ENCODE data around the gene TELO2.

TELO2 gene

DNA sequence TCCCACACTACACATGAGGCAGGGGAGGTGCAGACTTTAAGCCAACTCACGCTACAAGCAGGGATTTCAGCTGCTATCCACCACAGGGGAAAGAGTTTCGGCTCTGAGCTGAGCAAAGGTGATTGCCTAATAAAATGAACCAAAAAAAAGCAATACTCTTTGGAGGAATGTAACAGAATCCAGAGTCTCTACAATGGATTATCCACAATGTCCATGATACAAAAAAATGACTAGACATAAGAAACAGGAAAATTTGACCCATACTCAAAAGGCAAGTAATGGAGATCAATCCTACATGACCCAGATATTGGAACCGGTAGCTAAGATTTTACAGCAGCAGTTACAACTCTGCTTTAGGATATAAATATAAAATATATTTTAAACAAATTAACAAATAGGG, 21.3 kb downstream of the TELO2 start:
- no peak for DNase-seq (ENCODE audit: low read depth in 2 of 3, low spot score in 2 of 3)

DNA sequence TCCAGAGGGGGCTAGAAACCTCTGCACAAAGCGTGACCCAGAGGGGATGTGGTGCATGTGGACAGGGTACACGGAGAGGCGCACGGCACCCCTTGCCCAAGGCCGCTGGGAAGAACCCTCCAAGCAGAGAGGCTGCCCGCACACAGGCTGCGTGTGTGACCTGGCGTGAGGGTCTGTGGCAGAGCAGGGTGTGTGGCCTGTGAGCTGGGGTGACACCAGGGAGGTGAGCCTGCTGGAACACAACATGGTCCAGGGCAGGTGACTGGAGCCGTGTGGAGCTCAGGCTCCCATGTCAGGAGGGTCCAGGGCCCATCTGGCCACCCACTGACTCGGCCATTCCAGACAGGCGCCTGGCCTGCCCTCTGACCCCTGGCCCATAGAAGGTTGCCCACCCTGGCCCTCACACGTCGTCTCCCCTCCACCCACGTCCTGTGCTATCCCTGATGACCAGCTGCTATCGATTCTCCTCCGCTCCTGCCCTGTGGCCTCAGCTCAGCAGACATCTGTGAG, 25.5 kb downstream of the TELO2 start:
- DNase-seq (ENCODE audit: low read depth in 2 of 3, low spot score in 2 of 3): no peak

DNA sequence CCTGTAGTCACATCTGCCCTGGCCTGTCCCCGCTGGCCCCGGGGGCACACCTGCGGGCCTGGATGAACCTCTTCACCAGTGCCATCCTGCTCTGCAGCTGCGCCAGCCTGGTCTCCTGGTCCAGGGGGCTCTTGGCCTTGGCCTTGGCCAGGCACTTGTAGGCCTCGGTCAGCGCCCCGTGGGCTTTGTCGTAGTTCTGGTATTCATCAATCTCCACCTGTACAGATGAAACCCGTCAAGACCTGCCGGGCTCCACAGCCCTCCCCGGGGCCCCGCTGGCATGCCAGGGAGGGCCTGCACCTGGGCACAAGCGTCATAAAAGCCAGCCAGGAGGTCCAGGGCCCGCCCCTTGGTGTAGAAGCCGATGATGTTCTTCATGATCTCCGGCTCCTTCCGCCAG, 26.7 kb downstream of the TELO2 start:
- no peak for DNase-seq (ENCODE audit: low read depth in 2 of 3, low spot score in 2 of 3)

DNA sequence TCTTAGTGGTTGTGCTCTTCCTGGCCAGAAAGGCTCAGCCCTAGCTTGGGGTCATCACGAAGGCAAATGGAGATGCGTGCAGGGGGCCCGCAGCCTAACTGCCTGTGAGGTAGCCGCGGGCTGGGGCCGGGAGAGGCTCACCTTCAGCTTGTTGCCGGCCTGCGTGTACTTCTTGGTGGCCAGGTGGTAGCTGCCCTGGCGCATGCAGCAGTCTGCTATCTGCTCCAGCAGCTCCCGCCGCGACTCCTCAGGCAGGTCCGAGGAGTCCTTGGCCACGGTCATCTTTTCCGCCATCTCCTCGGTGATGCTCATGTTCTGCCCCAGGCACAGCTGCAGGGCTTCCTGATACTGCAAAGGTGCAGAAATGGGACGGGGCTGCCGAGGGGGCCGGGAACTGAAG, 27.3 kb downstream of the TELO2 start:
- DNase-seq (ENCODE audit: low read depth in 2 of 3, low spot score in 2 of 3): no peak

DNA sequence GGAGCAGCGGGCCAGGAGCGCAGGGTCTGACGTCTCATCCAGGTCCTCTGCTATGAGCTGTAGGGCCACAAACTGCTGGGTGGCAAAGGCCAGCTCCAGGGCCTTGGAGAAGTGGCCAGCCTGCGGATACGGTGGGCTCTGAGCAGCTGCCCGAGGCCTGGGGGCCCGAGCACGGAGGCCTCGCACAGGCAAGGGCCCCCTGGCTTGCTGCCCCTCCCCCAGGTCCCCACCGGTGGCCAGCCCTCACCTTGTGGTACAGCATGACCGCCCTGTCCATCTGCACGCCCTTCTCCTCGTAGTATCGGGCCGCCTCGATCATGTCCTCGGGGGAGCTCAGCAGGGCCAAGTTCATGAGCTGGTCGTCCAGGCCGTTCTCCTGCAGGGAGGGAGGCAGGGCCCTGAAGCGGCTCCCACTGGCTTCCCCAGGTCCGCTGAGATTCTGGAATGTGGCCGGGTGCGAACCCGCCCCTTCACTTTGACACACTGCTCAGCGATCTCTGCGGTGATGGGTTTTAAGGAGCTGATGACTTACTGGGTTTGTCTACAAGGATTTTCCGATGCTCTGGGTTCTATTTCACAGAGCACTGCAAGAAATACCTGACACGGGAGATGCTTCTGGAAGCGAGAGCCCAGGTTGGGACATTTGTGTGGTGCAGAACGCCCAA, 30.6 kb downstream of the TELO2 start:
- DNase-seq (ENCODE audit: low read depth in 2 of 3, low spot score in 2 of 3): no peak

DNA sequence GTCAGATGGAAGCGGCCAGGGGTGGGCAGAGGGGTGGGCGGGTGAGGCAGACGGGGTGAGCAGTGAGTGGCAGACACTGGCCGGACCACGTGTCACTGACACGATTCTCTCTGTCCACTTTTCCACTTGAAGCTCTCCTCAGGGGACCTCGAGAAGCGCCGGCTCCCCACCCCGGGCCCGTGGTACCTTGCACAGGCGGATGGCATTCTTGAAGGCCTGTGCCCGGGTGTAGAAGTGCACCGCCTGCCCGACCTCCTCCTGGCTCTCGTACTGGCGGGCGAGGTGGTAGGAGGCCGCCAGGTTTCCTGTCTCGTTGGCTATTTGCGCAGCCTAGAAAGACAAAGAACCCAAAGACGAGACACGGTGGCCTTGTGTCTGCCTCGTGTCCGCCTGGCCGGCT, 31.2 kb downstream of the TELO2 start:
- DNase-seq (ENCODE audit: low read depth in 2 of 3, low spot score in 2 of 3): no peak

DNA sequence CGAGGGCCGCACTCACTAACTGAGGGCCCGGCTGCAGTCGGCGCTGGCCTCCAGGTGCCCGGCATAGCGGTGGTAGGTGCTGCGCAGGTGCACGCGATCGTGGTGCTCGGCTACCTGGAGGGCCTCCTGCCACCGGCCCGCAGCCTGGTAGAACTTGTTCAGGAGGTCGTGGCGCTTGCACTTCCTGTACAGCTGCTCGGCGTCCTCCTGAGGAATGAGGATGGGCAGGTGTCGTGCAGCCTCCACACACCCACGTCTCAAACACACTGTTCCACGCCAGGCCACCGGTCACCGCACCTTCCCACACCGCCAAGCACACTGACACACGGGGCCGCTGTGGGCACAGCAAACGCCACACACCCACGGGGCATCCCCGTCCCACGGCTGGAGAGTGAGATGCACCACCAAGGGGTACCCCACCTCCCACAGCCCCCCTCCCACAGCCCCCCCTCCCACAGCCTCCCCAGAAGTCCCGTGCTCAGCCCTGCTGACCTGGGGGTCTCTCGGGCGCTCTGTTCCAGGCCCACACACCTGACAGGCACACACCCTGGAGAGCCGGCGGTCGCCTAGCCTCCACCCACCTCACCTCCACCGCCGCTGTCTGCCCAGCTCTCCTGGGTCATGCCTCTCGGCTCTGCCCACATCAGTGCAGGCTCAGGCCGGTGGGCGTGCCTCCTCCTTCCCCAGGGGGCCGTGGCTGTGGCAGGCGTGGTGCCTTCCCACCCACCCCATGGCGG, 32.9 kb downstream of the TELO2 start:
- DNase-seq (ENCODE audit: low read depth in 2 of 3, low spot score in 2 of 3): no peak

DNA sequence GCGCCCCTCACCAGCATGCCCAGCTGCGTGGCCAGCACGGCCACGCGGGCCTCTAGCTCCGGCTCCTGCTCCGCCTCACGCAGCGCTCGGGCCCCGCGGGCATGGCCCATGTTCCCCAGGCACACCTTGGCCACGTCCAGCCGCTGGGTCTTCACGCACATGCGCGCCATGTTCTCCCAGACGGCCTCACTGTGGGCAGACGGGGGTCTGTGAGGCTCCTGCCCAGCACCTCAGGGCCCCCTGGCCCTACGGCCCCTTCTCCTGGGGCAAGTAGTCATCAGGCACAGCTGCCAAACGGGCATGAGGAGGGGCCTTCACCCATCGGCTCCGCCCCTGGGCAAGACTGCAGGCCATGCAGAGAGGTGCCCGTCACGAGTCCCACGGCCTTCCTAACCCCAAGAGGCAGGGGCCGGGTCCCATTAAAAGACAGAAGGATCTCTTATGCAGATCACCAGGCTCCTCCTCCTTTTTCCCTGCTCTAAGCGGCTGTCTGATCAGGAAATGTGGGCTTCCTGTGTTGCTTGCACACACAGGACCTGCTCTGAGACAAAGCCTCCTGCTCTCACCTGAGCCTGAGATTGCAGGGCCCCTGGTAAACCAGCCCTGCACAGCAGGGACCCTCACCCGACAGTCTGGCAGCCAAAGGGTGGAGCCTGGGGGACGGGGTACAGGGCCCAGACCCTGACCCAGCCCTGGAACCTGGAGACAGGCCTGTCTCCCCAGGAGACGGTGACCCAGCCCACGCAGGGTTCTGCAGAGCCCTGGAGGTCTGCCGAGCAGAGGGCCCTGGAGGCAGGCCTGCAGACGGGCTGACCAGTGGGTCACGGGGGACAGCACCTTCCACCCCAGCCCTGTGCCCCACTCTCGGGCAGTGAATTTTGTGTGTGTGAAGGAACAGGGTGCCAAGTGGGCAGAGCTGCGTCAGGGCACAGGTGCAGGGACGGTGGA, 33.7 kb downstream of the TELO2 start:
- DNase-seq (ENCODE audit: low read depth in 2 of 3, low spot score in 2 of 3): no peak

DNA sequence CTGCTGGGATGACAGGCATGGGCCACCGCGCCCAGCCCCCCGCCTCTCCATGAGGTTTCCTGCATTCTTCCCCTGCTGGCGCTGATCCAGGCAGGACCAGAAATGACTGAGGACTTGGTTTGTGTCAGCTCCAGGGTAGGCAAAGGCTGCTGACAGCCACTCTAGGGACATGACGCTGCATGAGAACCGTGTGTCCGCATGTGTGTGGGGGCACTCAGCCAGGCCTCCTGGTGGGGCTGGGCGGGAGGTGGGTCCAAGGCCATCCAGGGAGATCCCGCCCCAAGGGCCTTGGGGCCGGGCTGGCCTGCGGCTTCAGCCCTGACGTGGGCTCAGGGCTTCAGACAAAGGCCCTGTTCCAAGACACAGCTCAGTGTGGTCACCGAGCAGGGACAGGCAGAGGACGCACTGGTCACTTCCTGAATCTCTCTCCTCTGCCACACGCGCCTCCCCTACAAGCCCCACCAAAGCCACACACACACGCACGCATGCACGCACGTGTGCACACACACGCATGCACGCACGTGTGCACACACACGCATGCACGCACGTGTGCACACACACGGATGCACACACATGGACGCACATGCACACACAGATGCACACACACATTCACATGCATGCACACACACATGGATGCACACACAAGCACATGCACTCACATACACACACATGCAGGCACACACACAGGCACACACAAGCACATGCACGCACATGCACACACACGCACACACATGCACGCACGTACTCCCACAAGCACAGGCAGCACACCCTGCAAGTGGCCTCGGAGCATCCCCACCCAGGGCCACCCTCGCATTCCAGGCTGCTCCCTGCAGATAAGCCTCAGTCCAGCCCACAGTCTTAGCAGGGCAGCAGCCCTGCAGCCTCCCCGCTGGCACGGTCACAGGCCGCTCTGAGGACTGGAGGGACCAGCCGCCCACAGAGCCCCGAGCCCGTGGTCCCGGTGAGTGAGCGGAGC, 35.0 kb downstream of the TELO2 start:
- no peak for DNase-seq (ENCODE audit: low read depth in 2 of 3, low spot score in 2 of 3)

DNA sequence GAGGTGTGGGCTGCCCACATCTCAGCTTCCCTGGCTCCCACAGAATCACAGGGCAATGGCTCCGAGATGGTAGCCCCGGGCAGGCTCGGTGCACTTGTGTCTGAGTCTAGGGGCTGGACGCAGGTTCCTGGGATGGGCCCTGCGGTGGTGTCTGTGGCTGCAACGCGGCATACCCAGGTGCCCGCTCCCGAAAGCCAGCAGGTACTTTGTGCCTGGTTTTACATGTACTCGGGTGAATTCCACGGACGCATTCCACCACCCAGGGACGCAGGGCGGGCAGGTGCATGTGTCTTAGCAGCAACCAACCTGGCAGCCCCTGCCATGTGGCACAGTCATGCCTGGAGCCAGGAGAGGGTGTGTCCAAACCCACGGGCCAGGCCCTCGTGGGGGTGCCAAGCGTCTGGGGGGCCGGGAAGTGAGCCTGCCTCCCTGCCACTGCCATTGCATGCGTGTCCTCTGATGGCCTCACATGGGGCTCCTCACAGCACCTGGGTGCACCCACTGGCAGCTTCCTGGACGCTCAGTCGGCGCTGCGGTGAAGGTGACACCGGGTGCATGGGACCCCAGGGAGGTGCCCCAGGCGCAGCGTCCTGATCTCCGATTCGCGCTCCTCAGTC, 35.9 kb downstream of the TELO2 start:
- DNase-seq (ENCODE audit: low read depth in 2 of 3, low spot score in 2 of 3): no peak

DNA sequence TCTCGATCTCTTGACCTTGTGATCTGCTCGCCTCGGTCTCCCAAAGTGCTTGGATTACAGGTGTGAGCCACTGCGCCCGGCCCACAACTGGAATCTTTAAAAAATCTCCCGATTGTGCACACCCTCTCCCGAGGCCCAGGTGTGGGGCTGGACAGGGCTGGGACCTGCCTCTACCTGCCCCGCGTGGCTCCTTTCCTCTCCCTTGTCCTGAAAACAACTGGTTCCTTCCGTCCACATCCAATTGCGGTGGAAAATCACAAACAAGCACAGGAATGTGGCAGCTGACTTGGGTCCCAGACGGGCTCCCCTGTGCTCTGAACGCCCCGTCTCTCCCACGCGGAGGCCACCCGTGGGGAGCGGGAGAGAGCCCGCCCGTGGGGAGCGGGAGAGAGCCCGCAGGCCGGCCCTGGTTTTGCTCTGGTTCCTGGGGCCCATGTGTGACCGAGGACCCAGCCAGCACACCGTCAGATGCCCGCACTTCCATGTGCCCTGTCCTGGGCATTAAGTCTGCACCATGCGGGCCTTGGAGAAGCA, 37.3 kb downstream of the TELO2 start:
- no peak for DNase-seq (ENCODE audit: low read depth in 2 of 3, low spot score in 2 of 3)

DNA sequence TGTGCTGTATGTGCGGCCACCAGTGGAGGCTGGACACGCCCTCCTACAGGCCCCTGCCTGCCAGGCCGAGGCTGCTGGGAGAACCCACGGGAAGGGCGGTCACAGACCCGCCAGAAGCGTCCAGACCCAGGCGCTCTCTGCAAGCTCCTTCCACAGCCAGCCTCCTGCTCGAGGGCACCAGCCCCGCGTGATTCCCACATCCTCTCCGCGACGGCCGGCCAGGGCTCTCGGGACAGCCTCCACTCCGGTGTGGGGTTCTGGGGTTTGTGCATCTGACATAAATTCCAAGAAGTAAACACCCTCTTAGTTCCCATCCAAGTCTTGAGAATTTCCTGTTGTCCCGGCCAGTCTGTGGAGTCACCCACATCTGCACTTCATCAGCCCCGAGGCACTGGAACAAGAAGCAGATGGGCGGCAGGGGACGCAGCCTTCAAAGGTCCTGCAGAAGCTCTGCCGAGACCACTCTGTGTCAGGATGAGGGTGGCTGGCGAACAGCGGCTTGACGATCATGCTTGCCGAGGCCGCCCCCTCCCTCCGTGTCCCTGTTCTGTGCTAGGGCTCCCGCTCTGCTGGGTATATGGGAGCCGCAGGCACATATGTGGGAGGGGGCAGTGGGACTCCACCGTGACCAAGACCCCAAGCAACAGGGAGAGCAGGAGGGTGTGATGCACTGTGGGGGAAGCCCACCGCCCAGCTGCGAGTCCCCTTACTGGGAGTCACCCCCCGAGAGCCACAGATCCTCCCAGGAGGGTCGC, 37.9 kb downstream of the TELO2 start:
- no peak for DNase-seq (ENCODE audit: low read depth in 2 of 3, low spot score in 2 of 3)

DNA sequence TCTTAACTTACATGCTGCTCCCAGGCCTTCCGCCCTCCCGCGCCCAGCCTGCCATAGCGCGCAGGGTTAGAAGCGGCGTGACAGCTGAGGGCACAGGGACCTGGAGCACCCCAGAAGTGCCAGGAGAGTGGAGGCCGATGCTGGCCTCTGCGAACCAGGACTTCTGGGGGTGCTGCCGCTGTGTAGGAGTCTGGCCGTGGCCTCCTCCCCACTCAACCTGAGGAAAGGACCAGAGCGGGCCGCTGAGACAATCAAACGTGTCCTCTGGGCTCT, 38.4 kb downstream of the TELO2 start:
- no peak for DNase-seq (ENCODE audit: low read depth in 2 of 3, low spot score in 2 of 3)

DNA sequence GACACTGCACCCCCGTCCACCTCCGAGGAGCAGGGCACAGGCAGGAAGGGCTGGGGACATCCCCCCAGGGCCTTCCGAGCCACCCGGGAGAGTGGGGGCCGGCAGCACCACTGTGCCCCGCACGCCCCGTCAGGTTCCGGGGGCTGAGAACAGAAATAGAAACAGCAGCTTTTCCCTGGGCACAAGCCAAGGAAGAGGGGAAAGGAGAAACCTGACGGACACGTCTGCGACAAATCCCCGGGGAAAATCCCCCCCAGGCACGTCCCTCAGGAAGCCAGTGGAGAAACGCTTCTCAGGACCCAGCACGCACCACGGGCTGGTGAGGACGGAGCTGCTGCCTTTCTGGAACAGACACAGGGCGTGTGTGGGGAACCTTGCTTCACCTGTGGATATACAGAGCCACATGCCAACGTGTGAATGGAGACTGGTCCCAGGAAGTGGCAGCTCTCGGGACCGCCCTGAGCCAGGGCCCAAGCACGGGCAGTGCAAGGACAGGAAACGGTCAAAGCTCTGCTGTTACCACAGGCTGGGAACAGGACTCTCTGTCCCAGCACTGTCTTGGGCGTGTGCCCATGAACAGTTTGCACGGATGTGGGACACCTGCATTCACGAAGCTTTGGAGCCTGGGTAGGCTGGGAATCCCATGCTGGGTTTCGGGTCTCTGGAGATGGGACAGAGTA, 39.1 kb downstream of the TELO2 start:
- no peak for DNase-seq (ENCODE audit: low read depth in 2 of 3, low spot score in 2 of 3)

DNA sequence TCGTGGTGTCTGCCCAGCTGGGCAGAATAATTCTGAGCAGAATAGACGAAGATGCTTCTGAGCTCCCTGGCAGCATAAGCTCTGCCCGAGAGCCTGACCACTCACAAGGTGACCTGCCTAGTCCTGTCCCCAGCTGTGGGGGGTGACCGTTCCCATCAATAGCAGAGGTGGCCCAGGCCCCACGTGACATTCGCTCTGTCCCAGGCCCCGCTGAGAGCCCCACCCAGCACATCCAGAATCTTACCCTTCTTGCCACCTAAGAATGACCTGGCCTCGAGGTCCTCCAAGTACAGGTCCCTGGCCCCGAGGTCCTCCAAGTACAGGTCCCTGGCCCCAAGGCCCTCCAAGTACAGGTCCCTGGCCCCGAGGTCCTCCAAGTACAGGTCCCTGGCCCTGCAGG, 39.6 kb downstream of the TELO2 start:
- DNase-seq (ENCODE audit: low read depth in 2 of 3, low spot score in 2 of 3): no peak

DNA sequence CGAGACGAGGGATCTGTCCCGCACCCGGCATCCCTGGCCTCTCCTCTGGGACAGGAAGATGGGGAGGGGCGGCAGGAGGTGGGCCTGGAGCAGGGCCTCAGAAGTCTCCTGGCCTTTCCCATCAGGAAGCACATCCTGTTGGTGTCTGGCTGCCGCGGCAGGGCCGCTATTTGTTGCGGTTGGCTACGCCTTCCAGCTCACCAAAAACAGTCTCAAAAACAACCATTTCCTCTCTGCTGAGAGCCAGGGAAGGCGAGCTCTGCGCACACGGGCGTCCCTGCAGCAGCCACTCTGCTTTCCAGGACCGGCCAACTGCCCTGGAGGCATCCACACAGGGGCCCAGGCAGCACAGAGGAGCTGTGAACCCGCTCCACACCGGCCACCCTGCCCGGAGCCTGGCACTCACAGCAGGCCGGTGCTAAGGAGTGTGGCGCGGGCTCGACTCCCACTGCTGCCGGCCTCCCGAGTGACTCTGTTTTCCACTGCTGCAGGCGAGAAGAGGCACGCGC, 40.3 kb downstream of the TELO2 start, which contains the start of gene TMEM204:
TSS of gene TMEM204 (plus strand) at position 224 of the 509 bp plus-strand sequence. CDS start 610 bp downstream, outside the sequence.
- no peak for DNase-seq (ENCODE audit: low read depth in 2 of 3, low spot score in 2 of 3)

DNA sequence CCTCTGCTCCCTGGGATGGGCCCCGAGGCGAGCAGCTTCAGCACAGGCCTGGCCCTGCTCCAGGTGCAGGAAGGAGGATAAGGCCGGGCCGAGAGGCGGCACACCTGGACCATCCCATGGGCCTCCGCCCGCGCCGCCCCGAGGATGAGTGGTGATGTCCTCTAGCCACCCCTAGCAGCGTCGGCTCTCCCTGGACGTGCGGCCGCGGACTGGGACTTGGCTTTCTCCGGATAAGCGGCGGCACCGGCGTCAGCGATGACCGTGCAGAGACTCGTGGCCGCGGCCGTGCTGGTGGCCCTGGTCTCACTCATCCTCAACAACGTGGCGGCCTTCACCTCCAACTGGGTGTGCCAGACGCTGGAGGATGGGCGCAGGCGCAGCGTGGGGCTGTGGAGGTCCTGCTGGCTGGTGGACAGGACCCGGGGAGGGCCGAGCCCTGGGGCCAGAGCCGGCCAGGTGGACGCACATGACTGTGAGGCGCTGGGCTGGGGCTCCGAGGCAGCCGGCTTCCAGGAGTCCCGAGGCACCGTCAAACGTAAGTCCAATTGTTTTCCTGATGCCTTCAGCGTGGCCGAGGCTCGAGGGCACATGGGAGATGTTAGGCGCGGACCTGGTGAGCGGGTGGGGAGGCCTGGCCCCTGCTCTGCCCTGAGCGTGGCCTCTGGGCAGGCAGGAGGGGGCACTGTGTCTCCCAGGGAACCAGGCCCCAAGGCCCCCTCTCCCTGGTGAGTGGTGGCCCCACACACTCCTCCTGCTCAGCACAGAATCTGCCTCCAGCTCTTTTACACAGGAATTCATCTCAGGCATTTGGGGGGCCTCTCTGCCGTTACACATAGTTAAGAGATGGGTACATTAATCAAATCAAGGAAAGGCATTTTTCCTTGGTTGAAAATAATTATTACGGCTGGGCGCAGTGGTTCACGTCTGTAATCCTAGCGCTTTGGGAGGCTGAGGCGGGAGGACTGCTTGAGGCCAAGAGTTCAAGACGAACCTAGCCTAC, 41.2 kb downstream of the TELO2 start:
- no peak for DNase-seq (ENCODE audit: low read depth in 2 of 3, low spot score in 2 of 3)

Data from activated CD8-positive, alpha-beta memory T cell treated with anti-CD3 and anti-CD28 coated beads for 48 hours (primary cell).